CD4-positive, alpha-beta T cell treated with Interferon alpha-2 for 1 hour (primary cell): Measurements from ENCODE around the gene HEATR5B.
A peak's percentile ranks its signal among the peaks of the same experiment; 100 is the strongest.
"Not testable (repeated sequence)": the region's sequence is repeated elsewhere in the genome, so short reads cannot be mapped to it uniquely, and the experiment has no call there.

Source experiments
- DNase-seq, 2 donors: peaks; one replicate each; pipeline ENCODE4 v3.0.0-alpha.2; 2020 to 2022

HEATR5B gene

GRCh38 chr2:36976065-36976464, 108.1 kb downstream of the HEATR5B start:
- DNase-seq = no peak

- DNase-seq = no peak
These were observed 108.9 kb downstream of the HEATR5B start for GRCh38 chr2:36975306-36975705.

- no peak for DNase-seq
These were observed 110.9 kb downstream of the HEATR5B start for GRCh38 chr2:36973320-36973719.

- DNase-seq = no peak
These were observed 112.2 kb downstream of the HEATR5B start for GRCh38 chr2:36971990-36972389.

- no peak for DNase-seq
These were observed 116.8 kb downstream of the HEATR5B start for GRCh38 chr2:36967236-36967876.

DNA sequence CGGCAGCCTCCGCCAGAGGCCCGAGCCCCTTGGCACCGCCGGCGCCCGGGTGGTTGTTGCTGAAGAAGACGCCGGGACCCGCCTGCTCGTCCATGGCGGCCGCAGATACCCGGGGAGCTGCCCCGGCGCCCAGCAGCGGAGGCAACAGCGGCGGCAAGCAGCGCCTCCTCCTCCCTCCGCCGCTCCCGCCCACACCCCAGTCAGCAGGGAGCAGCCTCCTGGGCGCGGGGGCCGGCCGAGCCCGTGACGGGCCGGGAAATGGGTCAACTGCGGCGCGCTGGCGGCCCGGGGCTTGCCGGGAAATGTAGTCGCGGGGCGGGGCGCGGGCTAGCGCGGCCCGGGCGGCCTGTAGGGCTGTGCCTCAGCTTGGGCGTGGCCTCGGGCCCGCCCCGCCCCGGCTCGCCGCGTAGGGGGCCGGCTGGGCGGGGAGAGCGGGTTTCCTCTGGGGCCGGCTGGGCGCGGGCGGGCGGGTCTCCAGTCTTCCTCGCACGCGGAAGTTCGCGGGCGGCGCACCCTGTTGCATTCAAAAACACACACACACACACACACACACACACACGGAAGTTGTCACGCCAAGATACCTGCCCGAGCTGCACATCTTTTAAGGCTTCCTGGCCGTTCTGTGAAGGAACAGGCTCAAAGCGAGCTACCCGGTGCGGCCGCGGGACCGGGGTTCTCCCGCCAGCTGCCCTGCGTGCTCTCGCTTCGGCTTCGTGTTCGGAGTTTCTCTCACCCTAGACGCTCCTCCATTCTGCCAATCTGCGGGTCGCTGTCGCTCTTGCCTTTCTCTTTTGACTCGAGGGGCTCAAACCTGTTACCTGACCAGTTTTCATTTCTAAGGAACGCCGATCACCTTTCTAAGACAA, 117.6 kb downstream of the HEATR5B start, which contains the start of gene STRN:
Gene STRN (minus strand): TSS at position 167 of the 866 bp plus-strand sequence. CDS start 73 bp downstream, at position 94.
- peak; percentile 98 for DNase-seq

DNA sequence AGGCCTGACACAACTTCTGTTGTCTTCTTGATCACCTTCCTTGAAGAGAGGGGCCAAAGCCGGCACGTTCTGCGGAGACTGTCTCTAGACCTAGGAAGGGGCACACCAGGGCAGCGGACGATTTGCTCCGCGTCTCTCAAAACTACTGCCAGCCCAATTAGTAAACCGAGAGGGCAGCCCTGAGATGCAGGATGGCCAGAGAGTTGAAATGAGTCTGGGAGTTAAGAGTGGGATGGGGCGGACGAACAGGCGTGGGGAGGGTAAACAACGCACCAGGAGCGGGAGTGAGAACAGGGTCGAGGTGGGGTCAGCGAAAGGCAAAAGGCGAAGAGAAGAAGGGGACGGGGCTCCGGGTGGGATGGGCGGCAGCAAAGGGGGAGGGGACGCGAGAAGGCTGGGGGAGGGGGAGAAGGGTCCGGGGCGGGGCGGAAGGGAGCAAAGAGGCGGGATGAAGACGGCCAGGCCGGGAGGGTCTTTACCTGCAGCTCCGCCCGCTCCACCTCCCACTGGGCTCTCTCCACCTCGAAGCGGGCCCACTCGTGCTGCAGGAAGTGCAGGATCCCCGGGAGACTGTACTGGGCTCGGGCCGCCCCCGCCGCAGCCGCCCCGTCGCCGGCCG, 118.3 kb downstream of the HEATR5B start:
- no peak for DNase-seq

- no peak for DNase-seq
These were observed 119.0 kb downstream of the HEATR5B start for GRCh38 chr2:36965206-36965605.

DNA sequence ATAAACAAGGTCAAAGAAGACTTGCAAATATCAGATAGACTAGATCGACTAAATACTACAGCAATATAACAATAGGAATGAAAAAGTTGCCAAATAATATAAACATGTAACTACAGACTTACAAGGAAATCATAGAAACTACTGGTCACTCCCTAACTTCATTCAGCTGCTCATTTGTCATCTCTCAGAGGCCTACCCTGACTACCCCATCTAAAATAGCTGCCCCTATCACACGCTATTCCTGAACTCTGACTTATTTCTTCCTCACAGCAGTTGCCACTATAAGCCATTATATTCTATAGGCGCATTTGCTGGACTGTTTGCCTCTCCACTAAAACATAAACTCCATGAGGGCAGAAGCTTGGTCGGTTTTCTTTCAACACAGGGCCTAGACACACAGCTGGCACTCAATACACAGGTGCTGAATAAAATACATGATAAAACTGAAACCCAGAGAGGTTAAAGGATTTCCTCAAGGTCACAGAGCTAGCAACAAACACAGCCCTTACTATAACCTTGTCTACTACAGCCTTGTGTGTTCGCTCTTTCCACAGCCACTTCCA, 119.6 kb downstream of the HEATR5B start:
- DNase-seq = no peak

- DNase-seq = no peak
These were observed 120.4 kb downstream of the HEATR5B start for GRCh38 chr2:36963734-36964133.

DNA sequence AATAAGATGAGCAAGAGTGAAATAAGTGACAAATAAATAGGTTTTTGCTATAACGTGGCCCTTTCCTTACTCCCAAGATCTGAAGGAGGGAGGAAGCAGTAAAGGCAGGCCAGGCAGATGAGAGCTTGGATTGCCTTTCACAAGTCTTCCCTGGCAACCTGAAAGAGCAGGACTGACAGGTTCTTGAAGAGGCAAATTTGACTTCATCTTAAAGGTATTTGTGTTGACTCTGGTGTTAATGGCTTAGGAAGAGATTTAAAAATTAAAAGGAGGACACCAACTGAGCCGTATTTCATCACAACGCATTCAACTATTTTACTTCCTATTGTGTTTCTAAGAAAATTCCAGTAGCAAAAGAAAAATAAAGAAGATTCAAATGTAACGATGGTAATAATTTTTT, 121.1 kb downstream of the HEATR5B start:
- DNase-seq = no peak

DNA sequence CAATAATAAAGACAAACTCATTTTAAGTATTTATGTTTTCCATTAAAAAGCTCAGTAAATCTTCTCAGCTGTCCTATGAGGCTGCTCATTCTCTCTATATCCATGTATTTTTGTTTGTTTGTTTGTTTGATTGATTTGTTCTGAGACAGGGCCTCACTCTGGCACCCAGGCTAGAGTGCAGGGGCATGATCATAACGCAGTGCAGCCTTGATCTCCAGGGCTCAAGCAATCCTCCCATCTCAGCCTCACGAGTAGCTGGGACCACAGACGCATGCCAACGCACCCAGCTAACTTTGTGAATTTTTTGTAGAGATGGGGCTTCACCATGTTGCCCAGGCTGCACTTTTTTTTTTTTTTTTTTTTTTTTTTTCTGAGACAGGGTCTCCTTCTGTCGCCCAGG, 123.4 kb downstream of the HEATR5B start:
- no peak for DNase-seq

DNA sequence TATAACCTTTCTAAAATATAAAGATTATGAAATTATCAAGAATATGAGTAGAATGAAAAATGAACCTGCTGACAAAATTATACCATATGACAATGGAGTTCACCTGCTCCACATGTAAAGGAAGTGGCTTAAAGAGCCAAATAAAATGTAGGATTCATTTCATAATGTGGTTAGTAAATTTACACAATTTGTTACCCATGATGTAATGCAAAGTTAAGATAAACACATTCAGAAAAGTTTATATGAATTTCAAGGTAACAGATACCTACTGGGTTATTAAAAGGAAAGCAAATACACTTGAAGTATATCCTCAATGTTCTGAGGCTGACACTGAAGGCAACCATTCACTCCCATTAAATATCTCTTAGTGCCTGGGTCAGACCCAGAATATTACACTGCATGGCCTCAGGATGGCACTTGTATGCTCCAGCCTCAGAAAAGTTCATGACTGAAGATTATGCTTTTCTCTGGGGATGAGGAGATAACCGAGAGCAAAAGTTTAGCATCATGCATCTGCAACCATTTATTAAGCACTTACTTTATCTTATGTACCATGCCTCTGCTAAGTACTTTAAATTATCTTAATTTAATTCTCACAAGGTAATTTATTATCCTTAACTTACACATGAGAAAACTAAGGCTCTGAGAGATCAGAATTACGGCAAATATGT, 124.0 kb downstream of the HEATR5B start:
- DNase-seq = no peak

- no peak for DNase-seq
These were observed 129.1 kb downstream of the HEATR5B start for GRCh38 chr2:36954977-36955607.

DNA sequence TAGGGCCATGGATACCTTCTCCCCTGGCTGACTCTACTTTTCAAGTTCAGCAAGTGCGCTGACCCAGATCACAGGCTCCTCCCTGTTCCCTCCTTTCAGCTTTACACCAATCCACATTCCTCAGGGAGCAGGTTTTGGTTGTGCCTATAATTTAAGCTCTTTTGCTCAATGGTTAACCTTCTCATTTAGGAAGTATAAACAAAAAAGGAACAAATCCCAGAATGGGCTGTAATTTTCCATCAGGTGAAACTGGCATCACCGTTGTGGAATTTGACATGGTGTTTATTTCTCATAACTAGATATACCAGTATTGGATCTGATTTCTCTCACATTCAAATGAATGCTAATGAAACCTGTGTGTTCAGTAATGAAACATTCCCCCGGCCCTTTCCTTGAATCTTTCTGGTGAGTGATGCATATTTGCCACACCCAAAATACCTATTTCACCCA, 131.4 kb downstream of the HEATR5B start:
- DNase-seq = no peak

DNA sequence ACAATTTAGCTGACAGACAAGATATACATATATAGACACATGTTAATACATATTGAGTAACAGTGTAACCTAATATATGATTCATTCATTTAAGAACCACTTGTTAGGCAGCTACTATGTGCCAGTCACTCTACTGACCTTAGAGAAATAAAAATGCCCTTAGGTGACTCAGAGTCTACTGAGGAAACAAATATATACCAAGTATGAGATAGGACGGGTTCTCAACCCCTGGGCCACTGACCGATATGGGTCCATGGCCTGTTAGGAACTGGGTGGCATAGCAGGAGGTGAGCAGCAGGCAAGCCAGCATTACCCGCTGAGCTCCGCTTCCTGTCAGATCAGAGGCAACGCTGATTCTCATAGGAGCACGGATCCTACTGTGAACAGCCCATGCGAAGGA, 132.6 kb downstream of the HEATR5B start:
- no peak for DNase-seq

DNA sequence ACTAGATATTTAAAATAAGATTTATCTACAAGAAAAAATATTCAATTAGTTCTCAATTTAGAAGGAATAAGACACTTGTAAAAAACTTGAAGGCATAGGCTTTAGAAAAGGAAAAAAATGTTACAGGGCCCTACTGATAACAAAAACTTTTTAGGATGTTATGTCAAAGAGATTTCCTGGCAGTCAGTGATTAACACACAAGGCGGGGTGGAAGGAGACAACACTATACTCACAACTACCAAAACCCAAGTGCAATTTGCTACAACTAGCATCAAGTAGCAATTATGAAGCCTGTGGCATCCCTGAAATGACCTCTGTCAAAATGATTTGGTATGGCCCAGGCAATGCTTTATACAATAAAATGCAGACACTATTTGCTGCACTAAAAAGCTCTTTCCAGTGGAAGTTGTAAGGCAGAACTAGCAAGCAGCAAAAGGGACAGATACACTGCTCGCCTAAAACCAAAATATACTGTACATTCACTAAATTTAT, 133.1 kb downstream of the HEATR5B start:
- no peak for DNase-seq

DNA sequence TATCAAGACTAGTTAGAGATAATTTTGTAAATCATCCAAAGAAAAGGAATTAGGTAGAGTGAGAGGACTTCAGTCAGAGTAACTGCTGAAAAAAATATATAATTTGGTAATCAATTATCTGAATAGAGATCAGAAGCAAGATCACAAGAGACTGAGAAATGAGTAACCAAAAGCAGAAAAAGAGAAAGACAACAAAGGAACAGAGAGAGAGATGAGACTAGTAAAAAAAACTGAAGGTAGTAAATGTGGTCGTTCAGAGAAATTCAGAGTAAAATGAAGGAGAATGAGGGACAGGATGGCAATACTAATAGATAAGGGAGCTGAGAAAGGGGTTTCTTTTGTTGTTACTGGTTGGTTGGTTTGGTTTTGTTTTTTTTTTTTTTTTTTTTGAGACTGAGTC, 134.3 kb downstream of the HEATR5B start:
- DNase-seq = no peak

GRCh38 chr2:36945240-36945639, 138.9 kb downstream of the HEATR5B start:
- DNase-seq = not testable (repeated sequence)

GRCh38 chr2:36941867-36942266, 142.3 kb downstream of the HEATR5B start:
- DNase-seq = no peak

DNA sequence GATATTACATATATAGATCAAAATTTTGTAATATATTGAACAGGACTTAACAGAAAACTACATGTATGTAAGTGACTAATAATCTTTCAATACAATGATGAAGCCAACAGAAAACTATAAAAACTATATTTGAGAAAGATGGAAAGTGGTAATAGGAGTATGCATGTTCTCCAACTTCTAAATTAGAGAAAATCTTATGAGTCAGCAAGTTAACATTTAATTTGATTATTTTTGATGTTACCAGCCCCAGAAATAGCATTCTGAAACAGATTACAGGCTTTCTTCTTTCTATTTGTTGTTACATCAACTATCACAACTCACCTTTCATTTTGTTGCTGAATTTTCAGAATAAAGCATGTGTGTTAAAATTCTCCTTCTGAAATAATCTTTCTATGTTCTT, 147.6 kb downstream of the HEATR5B start:
- not testable (repeated sequence) for DNase-seq

GRCh38 chr2:36931688-36932087, 152.5 kb downstream of the HEATR5B start:
- not testable (repeated sequence) for DNase-seq
